A549 (cell line): ENCODE data around the gene NDUFS4. TPM values are rescaled to one million over a fixed set of nuclear protein-coding genes. Genes with fewer than 3 reads are reported as not detected.
"Not testable (repeated sequence)": the region's sequence is repeated elsewhere in the genome, so short reads cannot be mapped to it uniquely, and the experiment has no call there.

Experiments
- ATAC-seq, 2 experiments: fragments of 200-7000 bp in 1 of 2; fragments of >200 bp in 1 of 2; cut with Nextera tagmentation in 1 of 2; cut with Tn5 transposase in 1 of 2; 3 replicates each; pipeline versions ENCODE4 v1.8.0 to v1.9.1; 2018 to 2020; ENCODE audit warnings: mild to moderate bottlenecking in 1 of 2, moderate library complexity in 1 of 2
- CTCF ChIA-PET: fragments of 300-600 bp; sonication (Branson Sonifier 250); formaldehyde crosslinking; extraction: SDS; loops from one replicate; lab custom pipeline; 2021; ENCODE audit warnings: antibody characterized with exemption, inconsistent platforms; lab: Yijun Ruan, JAX
- POLR2A ChIA-PET: fragments of 350-600 bp; formaldehyde crosslinking; extraction: SDS; loops from one replicate; lab custom pipeline; 2021; ENCODE audit warnings: antibody characterized with exemption, inconsistent platforms; lab: Yijun Ruan, JAX
- DNase-seq, 2 experiments: peaks; one replicate each; pipeline versions ENCODE4 v3.0.0 to v3.0.0-alpha.2; 2011 to 2016; ENCODE audit warnings: low read depth in 1 of 2, low spot score in 1 of 2
- FAIRE-seq: peaks from 2 replicates; lab custom pipeline; 2011; peaks lifted over from hg19 to GRCh38; lab: Jason Lieb, UNC
- H3K27ac ChIP-seq, 2 experiments: fragments of >200 bp; sonication (Bioruptor Twin); formaldehyde crosslinking; 3 replicates each; pipeline ENCODE4 v1.5.1; 2016 to 2017
- H3K4me1 ChIP-seq: fragments of >200 bp; sonication (Bioruptor Twin); formaldehyde crosslinking; 3 replicates; pipeline ENCODE4 v1.6.1; 2016
- H3K4me2 ChIP-seq: fragments of >200 bp; sonication (Bioruptor Twin); formaldehyde crosslinking; 3 replicates; pipeline ENCODE4 v1.6.1; 2016
- H3K4me3 ChIP-seq: fragments of >200 bp; sonication (Bioruptor Twin); formaldehyde crosslinking; 3 replicates; pipeline ENCODE4 v1.5.1; 2016
- H3K9me3 ChIP-seq: fragments of >200 bp; sonication (Bioruptor Twin); formaldehyde crosslinking; 3 replicates; pipeline ENCODE4 v1.6.1; 2016
- CBX2 ChIP-seq: fragments of 200-600 bp; sonication (generic); IDR thresholded peaks from 2 replicates; pipeline ENCODE4 v1.6.1; 2016; ENCODE audit warnings: low read depth, mild to moderate bottlenecking, borderline replicate concordance
- EHF ChIP-seq: fragments of 250-450 bp; sonication (Bioruptor Pico); IDR thresholded peaks from 2 replicates; pipeline ENCODE4 v1.5.0; 2020; ENCODE audit warnings: mild to moderate bottlenecking
- FOXS1 ChIP-seq: fragments of 250-450 bp; sonication (Bioruptor Pico); IDR thresholded peaks from 2 replicates; pipeline ENCODE4 v1.5.0; 2020; ENCODE audit warnings: mild to moderate bottlenecking, moderate library complexity
- HEYL ChIP-seq: fragments of 250-450 bp; sonication (Bioruptor Pico); IDR thresholded peaks from 2 replicates; pipeline ENCODE4 v1.8.0; 2021; ENCODE audit warnings: mild to moderate bottlenecking, moderate library complexity
- HOXB13 ChIP-seq: fragments of 250-450 bp; sonication (Bioruptor Pico); IDR thresholded peaks from 2 replicates; pipeline ENCODE4 v1.5.0; 2020; ENCODE audit warnings: low read depth, mild to moderate bottlenecking, moderate library complexity
- HOXB5 ChIP-seq: fragments of 250-450 bp; sonication (Bioruptor Pico); IDR thresholded peaks from 2 replicates; pipeline ENCODE4 v1.5.0; 2020; ENCODE audit warnings: mild to moderate bottlenecking, moderate library complexity
- JUNB ChIP-seq: fragments of >200 bp; sonication (Bioruptor Twin); formaldehyde crosslinking; IDR thresholded peaks from 2 replicates; pipeline ENCODE4 v1.6.1; 2016
- KDM1A ChIP-seq: fragments of 200-600 bp; sonication (generic); IDR thresholded peaks from 2 replicates; pipeline ENCODE4 v1.6.1; 2016; ENCODE audit warnings: low read depth, mild to moderate bottlenecking
- KDM5A ChIP-seq: fragments of 200-600 bp; sonication (generic); IDR thresholded peaks from 2 replicates; pipeline ENCODE4 v1.6.1; 2016; ENCODE audit warnings: antibody characterized with exemption, mild to moderate bottlenecking
- RFX5 ChIP-seq: fragments of 450-650 bp; IDR thresholded peaks from 2 replicates; pipeline ENCODE4 v1.7.1; 2014; ENCODE audit warnings: antibody characterized with exemption, mild to moderate bottlenecking, moderate library complexity
- RNF2 ChIP-seq: fragments of 200-600 bp; sonication (generic); IDR thresholded peaks from 2 replicates; pipeline ENCODE4 v1.6.1; 2016; ENCODE audit warnings: low read depth, mild to moderate bottlenecking, antibody characterized with exemption, moderate library complexity, borderline replicate concordance
- SMC3 ChIP-seq: fragments of >200 bp; sonication (Bioruptor Twin); formaldehyde crosslinking; IDR thresholded peaks from 3 replicates; pipeline ENCODE4 v1.6.1; 2018; ENCODE audit warnings: inconsistent platforms
- SREBF2 ChIP-seq: fragments of 450-650 bp; IDR thresholded peaks from 2 replicates; pipeline ENCODE4 v1.6.1; 2014; ENCODE audit warnings: mild to moderate bottlenecking, moderate library complexity
- TFCP2L1 ChIP-seq: fragments of 250-450 bp; sonication (Bioruptor Pico); IDR thresholded peaks from 2 replicates; pipeline ENCODE4 v1.5.0; 2021; ENCODE audit warnings: mild to moderate bottlenecking
- TP53 ChIP-seq: fragments of 250-450 bp; sonication (Bioruptor Pico); IDR thresholded peaks from 2 replicates; pipeline ENCODE4 v1.5.0; 2021; ENCODE audit warnings: mild to moderate bottlenecking, moderate library complexity
- ZC3H11A ChIP-seq: fragments of 450-650 bp; IDR thresholded peaks from 2 replicates; pipeline ENCODE4 v1.6.1; 2014; ENCODE audit warnings: antibody characterized with exemption, mild to moderate bottlenecking
- ZFP36 ChIP-seq: fragments of 450-650 bp; IDR thresholded peaks from 2 replicates; pipeline ENCODE4 v1.6.1; 2014; ENCODE audit warnings: borderline replicate concordance; ENCODE audit not compliant: partially characterized antibody
- ZNF302 ChIP-seq: fragments of 250-450 bp; sonication (Bioruptor Pico); IDR thresholded peaks from 2 replicates; pipeline ENCODE4 v1.9.0; 2021; ENCODE audit warnings: inconsistent platforms, mild to moderate bottlenecking, moderate library complexity
- WGBS: methylation state at CpG from one replicate; pipeline ENCODE4 v1.1.6; 2017; ENCODE audit errors: missing lambda C conversion rate; 5-methylcytosine and 5-hydroxymethylcytosine counted together
- polyA plus RNA-seq, 4 experiments: library from polyadenylated mRNA; depleted of rRNA in 3 of 4; stranded (reverse); fragments of >200 nt; fragmentation: RNase III in 1 of 4; extraction: RNeasy Plus Mini Kit Qiagen cat#74134 plus additional on column Dnase treatment in 1 of 4; gene quantifications; 2 replicates in 3 of 4; 3 replicates in 1 of 4; pipeline ENCODE4 v1.2.3, GENCODE V29; 2011 to 2017
- TF ChIP-seq, protein P1 (sequence below): IDR thresholded peaks from 2 replicates; pipeline ENCODE4 v1.6.1; 2012
- TF ChIP-seq, protein P2 (sequence below): fragments of 200-600 bp; sonication (generic); IDR thresholded peaks from 2 replicates; pipeline ENCODE4 v1.6.1; 2016; ENCODE audit warnings: antibody characterized with exemption, mild to moderate bottlenecking, moderate library complexity

The NDUFS4 gene
- polyA plus RNA-seq, 2 of the 4 experiments (the other 2 are of a cell fraction): 163 to 260 TPM

DNA sequence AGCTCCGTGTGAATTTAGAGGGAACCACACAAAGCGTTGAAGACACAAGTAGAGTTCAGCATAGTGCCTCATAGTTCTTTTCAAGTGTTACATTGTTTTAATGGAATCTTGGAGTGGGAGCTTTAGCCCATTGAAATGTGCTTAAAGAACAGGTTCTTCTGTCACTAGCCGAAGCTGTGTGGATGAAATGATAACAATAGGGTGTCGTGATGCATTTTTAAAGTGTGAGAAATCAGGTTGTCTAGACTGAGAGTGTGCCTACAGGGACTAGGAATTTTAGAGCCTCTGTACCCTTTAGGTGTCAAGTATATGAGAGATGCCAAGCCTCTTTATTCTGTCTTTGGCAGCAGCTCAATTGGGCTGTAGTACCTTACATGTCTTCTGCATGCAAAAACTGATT is 83.0 kb downstream of the NDUFS4 start (continued):
- no peak for TF ChIP-seq CBX2
- TF ChIP-seq, protein P1, sequence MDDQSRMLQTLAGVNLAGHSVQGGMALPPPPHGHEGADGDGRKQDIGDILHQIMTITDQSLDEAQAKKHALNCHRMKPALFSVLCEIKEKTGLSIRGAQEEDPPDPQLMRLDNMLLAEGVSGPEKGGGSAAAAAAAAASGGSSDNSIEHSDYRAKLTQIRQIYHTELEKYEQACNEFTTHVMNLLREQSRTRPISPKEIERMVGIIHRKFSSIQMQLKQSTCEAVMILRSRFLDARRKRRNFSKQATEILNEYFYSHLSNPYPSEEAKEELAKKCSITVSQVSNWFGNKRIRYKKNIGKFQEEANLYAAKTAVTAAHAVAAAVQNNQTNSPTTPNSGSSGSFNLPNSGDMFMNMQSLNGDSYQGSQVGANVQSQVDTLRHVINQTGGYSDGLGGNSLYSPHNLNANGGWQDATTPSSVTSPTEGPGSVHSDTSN: no peak
- TF ChIP-seq ZFP36: no peak
- no peak for TF ChIP-seq HOXB5 (CRISPR knock-in tag)
- no peak for TF ChIP-seq RNF2
- TF ChIP-seq ZC3H11A: no peak

DNA sequence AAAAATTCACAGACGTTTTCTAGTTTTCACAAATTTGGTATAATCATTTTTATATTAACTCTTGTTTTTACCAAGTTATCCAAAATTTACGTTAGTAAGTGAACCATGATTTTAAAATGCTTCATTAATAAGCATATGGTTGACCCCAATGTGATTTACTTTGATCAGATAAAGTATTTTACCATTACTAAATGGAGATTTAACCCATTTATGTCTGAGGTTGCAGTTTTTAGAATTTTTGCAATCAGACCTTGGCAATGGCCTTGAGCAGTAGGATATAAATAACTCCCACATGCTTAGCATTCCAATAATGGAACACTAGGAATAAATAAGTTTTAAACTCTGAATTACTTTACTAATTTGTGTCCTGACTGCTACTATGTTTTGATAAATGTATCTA is 84.6 kb downstream of the NDUFS4 start:
- ChIA-PET CTCF (no interaction called here), POLR2A (no interaction called here)
- Histone ChIP-seq H3K4me3 (no peak overlapping the region), H3K4me1 (no peaks in the 10 kb centered on the region), H3K4me2 (no peak overlapping the region), H3K27ac (no peak overlapping the region), H3K9me3 (no peaks in the 10 kb centered on the region)
- FAIRE-seq (no peak), DNase-seq (no peak), ATAC-seq (no peak)
- whole genome bisulfite sequencing: 78% methylated on average over 2 of the region's 2 CpGs
- no peak for TF ChIP-seq RNF2
- TF ChIP-seq TP53 (CRISPR knock-in tag): no peak
- TF ChIP-seq RFX5: no peak
- no peak for TF ChIP-seq JUNB
- TF ChIP-seq HOXB13 (CRISPR knock-in tag): no peak
- TF ChIP-seq HOXB5 (CRISPR knock-in tag): no peak
- no peak for TF ChIP-seq FOXS1 (CRISPR knock-in tag)
- no peak for TF ChIP-seq HEYL (CRISPR knock-in tag)
- TF ChIP-seq KDM1A: no peak
- TF ChIP-seq, protein P2, sequence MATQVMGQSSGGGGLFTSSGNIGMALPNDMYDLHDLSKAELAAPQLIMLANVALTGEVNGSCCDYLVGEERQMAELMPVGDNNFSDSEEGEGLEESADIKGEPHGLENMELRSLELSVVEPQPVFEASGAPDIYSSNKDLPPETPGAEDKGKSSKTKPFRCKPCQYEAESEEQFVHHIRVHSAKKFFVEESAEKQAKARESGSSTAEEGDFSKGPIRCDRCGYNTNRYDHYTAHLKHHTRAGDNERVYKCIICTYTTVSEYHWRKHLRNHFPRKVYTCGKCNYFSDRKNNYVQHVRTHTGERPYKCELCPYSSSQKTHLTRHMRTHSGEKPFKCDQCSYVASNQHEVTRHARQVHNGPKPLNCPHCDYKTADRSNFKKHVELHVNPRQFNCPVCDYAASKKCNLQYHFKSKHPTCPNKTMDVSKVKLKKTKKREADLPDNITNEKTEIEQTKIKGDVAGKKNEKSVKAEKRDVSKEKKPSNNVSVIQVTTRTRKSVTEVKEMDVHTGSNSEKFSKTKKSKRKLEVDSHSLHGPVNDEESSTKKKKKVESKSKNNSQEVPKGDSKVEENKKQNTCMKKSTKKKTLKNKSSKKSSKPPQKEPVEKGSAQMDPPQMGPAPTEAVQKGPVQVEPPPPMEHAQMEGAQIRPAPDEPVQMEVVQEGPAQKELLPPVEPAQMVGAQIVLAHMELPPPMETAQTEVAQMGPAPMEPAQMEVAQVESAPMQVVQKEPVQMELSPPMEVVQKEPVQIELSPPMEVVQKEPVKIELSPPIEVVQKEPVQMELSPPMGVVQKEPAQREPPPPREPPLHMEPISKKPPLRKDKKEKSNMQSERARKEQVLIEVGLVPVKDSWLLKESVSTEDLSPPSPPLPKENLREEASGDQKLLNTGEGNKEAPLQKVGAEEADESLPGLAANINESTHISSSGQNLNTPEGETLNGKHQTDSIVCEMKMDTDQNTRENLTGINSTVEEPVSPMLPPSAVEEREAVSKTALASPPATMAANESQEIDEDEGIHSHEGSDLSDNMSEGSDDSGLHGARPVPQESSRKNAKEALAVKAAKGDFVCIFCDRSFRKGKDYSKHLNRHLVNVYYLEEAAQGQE: no peak
- TF ChIP-seq SREBF2: no peak
- no peak for TF ChIP-seq KDM5A

DNA sequence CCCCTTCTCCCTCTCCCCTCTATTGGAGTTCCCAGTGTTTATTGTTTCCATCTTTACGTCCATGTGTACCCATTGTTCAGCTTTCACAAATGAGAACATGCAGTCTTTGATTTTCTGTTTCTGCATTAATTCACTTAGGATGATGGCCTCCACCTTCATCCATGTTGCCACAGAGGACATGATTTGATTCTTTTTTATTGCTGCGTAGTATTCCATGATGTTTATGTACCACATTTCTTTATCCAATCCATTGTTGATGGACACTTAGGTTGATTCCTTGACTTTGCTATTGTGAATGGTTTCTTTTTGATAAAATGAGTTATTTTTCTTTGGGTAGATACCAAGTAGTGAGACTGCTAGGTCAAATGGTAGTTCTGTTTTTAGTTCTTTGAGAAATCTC is 88.9 kb downstream of the NDUFS4 start:
- TF ChIP-seq EHF (CRISPR knock-in tag) (no peak), JUNB (no peak), TFCP2L1 (no peak), ZNF302 (CRISPR knock-in tag) (no peak), SMC3 (no peak), SREBF2 (no peak), ZC3H11A (no peak)
- TF ChIP-seq, all 56 proteins: peak for 0
- no peak overlapping the region for H3K4me3 ChIP-seq
- 95% methylated on average over 2 of the region's 2 CpGs for WGBS
- ChIA-PET CTCF (no interaction called here), POLR2A (no interaction called here)
- no peak for FAIRE-seq
- no peak overlapping the region for H3K4me2 ChIP-seq
- H3K4me1 ChIP-seq: no peaks in the 10 kb centered on the region
- no peaks in the 10 kb centered on the region for H3K9me3 ChIP-seq
- H3K27ac ChIP-seq: no peak overlapping the region
- DNase-seq: no peak
- ATAC-seq: no peak

DNA sequence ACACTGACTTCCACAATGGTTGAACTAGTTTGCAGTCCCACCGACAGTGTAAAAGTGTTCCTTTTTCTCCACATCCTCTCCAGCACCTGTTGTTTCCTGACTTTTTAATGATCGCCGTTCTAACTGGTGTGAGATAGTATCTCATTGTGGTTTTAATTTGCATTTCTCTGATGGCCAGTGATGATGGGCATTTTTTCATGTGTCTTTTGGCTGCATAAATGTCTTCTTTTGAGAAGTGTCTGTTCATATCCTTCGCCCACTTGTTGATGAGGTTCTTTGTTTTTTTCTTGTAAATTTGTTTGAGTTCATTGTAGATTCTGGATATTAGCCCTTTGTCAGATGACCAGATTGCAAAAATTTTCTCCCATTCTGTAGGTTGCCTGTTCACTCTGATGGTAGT is 100.1 kb downstream of the NDUFS4 start:
- POLR2A ChIA-PET, ATAC-seq, FAIRE-seq, CTCF ChIA-PET, H3K4me1 ChIP-seq, H3K4me2 ChIP-seq, H3K27ac ChIP-seq, DNase-seq, H3K9me3 ChIP-seq, H3K4me3 ChIP-seq: not testable (repeated sequence)
- 93% methylated on average over 4 of the region's 4 CpGs for WGBS

DNA sequence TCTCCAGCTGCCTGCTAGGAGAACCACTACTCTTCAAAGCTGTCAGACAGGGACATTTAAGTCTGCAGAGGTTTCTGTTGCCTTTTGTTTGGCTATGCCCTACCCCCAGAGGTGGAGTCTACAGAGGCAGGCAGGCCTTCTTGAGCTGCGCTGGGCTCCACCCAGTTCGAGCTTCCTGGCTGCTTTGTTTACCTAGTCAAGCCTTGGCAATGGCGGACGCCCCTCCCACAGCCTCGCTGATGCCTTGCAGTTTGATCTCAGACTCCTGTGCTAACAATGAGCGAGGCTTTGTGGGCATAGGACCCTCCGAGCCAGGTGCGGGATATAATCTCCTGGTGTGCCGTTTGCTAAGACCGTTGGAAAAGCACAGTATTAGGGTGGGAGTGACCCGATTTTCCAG is 104.9 kb downstream of the NDUFS4 start:
- 88% methylated on average over 9 of the region's 11 CpGs for WGBS
- DNase-seq, FAIRE-seq, H3K4me1 ChIP-seq, H3K9me3 ChIP-seq, CTCF ChIA-PET, H3K27ac ChIP-seq, ATAC-seq, H3K4me2 ChIP-seq, POLR2A ChIA-PET, H3K4me3 ChIP-seq: not testable (repeated sequence)
